Activated naive CD8-positive, alpha-beta T cell treated with anti-CD3 and anti-CD28 coated beads, Interleukin-2, amount 50 U/mL, for 16 hours (primary cell): ENCODE measurements around the gene MT1B.
A peak's percentile ranks its signal among the peaks of the same experiment; 100 is the strongest.
"Not testable (repeated sequence)": the region's sequence is repeated elsewhere in the genome, so short reads cannot be mapped to it uniquely, and the experiment has no call there.

Experiments used
- DNase-seq: peaks from one replicate; pipeline ENCODE4 v3.0.0-alpha.2; 2020; ENCODE audit warnings: low read depth, low spot score

MT1B gene

GRCh38 chr16:56667581-56668571 lies 16.2 kb downstream of the MT1B start, which contains the start of gene MT1G:
Gene MT1G, minus strand, starts transcription at chr16:56668065. Its CDS starts 72 bp downstream, at chr16:56667993.
- DNase-seq, result no peak

DNA sequence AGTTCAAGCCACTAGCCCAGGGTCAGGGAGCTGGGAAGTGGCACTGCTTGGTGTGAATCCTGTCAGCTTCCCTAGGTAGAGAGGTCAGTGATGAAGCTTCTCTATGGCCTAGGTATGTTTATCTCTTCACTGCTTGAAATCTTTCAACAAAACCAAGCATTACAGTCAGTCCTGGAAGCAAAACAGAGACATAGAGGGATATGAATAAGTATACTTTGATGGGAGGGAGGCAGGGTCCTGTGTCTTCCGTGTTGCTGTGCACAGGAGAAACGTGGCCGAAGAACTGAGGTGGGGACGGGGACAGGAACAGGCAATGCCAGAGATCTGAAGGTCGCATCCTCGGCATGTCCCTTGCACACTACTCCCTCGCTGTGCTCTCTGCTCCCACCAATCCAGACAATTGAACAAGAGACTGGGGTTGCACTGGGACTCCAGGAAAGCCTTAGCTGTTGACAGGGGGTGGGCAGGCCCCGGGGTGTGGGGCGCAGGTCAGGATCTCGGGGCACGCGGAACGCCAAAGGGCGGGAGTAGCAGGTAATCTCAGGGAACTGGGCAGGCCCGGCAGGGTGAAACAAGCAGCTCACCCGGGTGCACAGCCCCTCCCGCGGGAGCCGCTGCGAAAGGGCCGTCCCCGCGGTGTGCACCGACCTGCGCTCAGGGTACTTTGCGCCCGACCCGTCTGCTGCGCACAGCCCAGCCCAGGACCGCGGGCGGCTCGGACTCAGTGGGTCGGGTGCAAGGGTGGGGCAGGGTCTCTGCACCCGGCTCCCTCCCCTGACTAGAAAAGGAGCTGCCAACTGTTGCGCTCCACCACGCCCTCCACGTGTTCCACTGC lies 17.5 kb downstream of the MT1B start, which contains the start of gene MT1H:
TSS of gene MT1H (plus strand) at position 810 of the 835 bp plus-strand sequence. CDS start 71 bp downstream, outside the sequence.
- DNase-seq, result no peak

DNA sequence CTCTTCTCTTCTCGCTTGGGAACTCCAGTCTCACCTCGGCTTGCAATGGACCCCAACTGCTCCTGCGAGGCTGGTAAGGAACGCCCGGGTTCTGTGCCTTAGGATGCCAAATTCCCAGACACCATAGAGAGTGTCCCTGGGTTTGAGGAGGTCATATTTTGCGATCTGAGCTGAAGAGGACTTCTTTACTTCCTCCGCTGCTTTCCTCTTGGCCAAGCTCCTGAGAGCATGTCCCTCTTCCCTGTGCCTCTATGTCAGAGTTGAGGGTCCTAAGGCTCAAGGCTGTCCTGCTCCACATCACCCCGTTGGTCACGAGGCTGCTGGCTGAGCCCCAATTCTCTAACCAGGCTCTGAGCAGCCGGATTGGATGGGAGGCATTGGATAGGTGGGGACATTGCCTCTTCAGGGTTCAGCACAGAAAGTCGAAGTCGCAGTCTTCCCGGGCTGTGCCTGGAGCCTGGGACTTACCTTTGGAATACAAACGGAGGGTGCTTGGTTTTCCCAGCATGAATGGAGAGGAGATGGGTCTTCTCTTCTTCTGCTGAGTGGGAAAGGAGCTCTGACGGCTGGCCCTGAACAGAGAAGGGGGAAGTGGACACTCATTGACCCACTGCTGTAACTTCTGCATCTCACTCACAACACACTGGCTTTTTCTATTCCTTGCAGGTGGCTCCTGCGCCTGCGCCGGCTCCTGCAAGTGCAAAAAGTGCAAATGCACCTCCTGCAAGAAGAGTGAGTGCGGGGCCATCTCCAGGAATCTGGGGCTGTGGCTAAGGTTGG lies 18.3 kb downstream of the MT1B start:
- DNase-seq, result no peak

GRCh38 chr16:56670620-56670934 lies 18.9 kb downstream of the MT1B start:
- no peak for DNase-seq

GRCh38 chr16:56671691-56672090 lies 20.0 kb downstream of the MT1B start:
- DNase-seq, result not testable (repeated sequence)

DNA sequence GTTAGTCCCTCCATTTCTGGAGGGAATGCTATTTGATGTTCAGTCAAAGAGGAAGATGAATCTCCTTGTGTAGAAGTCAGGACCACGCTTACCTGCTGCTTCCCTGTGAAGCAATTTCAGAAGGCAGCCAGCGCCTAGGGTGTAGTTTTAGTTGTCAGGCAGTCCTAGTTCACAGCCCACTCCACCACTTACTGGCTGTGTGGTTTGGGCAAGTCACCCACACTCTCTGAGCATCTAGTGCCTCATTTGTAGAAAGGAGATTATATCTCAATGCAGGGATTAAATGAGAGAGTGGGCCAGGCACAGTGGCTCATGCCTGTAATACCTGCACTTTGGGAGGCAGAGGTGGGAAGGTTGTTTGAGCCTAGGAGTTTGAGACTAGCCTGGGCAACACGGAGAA lies 20.5 kb downstream of the MT1B start:
- DNase-seq, result not testable (repeated sequence)

DNA sequence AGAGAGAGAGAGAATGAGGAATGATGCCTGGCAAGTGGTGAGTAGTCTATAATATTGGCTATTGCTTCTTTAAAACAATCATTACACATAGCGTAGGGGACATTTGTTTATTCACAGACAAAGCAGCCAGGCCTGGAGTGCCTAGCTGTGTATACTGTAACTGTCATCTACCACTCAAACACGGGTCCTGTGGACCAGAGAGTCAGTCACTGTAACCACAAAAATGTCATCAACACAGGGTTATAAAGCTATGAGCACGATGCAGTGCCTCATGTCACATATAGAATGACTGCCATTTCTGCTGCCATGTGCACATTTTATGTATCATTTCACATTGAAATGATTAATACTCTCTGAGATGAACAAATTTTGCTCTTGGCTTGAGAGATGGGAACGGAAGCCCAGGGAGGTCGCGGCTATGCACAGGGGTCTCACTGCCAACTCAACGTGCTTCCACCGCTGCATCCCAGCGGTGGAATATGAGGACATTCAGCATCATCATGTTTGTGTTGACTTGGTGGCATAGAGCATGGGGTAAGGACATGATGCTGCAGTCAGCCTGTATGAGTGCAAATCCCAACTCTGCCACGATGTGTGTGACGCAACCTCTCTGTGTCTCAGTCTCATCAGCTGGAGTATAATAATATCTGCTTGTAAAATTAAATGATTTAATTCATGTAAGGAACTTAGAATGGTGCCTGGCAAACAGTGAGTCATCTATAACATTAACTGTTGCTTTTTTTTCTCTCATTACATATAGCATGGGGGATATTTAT lies 21.3 kb downstream of the MT1B start:
- DNase-seq, result no peak

GRCh38 chr16:56673921-56674320 lies 22.2 kb downstream of the MT1B start:
- DNase-seq, result no peak

- not testable (repeated sequence) for DNase-seq
Measured at GRCh38 chr16:56674570-56674969, 22.9 kb downstream of the MT1B start.

- DNase-seq, result no peak
Measured at GRCh38 chr16:56675685-56676210, 24.1 kb downstream of the MT1B start.

- DNase-seq, result no peak
Measured at GRCh38 chr16:56677474-56677873, 25.8 kb downstream of the MT1B start.

- no peak for DNase-seq
Measured at GRCh38 chr16:56679078-56679730, 27.5 kb downstream of the MT1B start.

DNA sequence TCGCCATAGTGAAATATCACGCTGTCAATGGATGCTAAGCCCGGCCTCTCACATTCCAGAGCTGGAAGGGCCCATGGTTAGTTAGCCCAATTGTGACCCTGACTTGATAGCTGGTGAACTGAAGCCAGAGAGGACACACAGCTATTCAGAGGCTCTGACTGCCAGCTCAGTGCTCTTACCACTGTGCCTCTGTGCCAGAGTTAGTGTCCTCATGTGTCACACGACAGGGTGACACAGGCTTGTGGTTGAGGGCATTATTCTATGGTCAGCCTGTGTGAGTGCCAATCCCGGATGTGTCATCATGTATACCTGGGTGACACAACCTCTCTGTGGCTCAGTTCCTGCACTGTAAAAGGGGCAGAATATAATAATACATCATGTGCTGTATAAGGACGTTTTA lies 28.1 kb downstream of the MT1B start:
- no peak for DNase-seq

DNA sequence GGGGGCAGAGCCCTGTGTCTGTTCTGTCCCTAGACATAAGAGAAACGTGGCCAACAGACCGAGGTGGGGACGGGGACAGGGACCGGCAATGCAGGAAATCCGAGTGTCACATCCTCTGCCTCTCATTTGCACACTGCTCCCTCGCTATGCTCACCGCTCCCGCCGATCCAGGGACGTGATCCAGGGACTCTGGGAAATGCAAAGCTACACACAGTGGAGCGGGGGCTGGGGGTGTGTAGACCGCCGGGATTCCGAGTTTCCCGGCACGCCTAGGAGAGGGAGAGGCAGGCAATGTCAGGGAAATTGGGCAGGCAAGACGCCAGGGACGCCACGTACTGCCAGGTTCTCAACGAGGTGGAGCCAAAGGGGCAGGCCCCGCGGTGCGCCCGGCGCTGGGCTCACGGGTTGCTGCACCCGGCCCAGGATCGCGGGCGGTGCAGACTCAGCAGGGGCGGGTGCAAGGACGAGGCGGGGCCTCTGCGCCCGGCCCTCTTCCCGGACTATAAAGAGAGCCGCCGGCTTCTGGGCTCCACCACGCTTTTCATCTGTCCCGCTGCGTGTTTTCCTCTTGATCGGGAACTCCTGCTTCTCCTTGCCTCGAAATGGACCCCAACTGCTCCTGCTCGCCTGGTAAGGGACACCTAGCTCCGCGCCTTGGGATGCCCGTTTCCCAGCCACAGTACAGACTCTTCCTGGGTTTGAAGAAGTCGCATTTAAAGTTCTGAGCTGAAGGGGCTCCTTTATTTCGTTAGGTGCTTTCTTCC lies 30.4 kb downstream of the MT1B start, which contains the start of gene MT1X:
TSS of gene MT1X (plus strand) at position 532 of the 764 bp plus-strand sequence. CDS start at position 603, 71 bp downstream.
- DNase-seq, result peak; percentile 65

- no peak for DNase-seq
Measured at GRCh38 chr16:56682703-56683397, 31.2 kb downstream of the MT1B start.

- DNase-seq, result no peak
Measured at GRCh38 chr16:56683424-56684172, 31.9 kb downstream of the MT1B start.

- no peak for DNase-seq
Measured at GRCh38 chr16:56684256-56684925, 32.7 kb downstream of the MT1B start.
